Kasumi-1 (cell line): ENCODE measurements around the gene TBX21.
A peak's percentile ranks its signal among the peaks of the same experiment; 100 is the strongest.
"Not testable (repeated sequence)": the region's sequence is repeated elsewhere in the genome, so short reads cannot be mapped to it uniquely, and the experiment has no call there.

Source experiments
- DNase-seq, 2 experiments: peaks; one replicate each; lab custom pipeline; 2025; lab: John Stamatoyannopoulos, UW

TBX21 gene

DNA sequence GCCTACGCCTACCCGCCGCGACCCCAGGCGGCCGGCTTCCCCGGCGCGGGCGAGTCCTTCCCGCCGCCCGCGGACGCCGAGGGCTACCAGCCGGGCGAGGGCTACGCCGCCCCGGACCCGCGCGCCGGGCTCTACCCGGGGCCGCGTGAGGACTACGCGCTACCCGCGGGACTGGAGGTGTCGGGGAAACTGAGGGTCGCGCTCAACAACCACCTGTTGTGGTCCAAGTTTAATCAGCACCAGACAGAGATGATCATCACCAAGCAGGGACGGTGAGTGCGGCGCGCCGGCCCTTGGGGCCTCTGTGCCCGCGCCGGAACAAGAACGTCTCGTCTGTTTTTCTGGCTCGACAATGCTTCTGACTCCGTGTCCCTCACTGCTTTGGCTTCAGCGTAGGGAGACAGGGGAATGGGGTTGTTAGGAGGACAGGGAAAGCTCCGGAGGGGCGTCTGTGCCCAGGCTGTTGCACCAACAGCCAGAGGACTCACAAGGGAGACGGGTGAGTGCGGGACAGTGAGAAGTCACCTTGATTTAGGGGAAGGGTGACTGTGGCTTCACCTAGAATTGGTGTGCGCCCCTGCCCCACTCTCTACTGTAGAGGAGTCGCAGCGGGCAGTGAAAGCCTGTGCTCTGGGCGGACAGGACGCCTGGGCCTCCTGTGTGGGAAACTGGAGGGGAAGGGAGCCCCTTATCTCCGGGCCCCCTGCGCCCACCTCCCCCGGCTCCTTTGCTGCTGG, 806 bp downstream of the TBX21 start:
- no peak for DNase-seq

GRCh38 chr17:47735139-47735464, 2.1 kb downstream of the TBX21 start:
- DNase-seq = no peak

DNA sequence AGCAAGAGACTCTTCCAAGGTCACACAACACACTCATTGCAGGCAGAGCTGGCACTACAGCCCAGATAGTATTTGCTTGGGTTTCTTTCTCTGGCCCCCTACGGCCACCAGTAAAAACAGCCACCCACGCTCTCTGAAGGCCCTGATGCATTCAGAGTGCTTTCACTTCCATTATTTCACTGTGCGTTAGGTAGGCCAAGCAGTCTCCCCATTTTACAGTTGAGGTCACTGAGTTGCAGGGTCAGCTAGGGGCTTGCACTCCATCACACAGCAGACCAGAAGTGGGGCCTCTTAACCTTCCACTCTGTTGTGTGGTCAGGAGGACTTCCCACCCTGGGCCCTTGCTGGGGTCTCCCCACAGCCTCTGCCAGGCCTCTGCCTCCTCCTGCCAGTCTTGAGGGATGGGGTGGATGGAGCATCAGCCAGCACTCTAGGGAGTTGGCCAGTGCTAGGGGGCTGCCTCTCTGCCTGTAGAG, 2.5 kb downstream of the TBX21 start:
- no peak for DNase-seq

- no peak for DNase-seq
Measured at GRCh38 chr17:47736501-47737495, 3.8 kb downstream of the TBX21 start.

- DNase-seq = no peak
Measured at GRCh38 chr17:47738178-47738577, 5.1 kb downstream of the TBX21 start.

DNA sequence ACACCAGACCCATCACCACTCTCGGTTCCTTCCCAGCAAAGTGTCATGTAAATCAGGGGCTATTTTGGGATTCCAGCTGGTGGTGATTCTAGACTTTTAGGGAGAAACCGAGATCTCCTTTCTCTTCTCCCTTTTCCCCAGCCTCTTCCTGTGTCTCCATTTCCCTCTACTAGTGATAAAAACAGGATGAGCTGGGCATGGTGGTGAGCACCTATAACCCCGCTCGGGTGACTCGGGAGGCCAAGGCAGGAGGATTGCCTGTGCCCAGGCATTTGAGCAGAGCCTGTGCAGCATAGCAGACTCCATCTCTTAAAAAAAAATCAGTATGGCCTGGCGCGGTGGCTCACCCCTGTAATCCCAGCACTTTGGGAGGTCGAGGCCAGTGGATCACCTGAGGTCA, 6.1 kb downstream of the TBX21 start:
- DNase-seq = no peak

GRCh38 chr17:47739945-47740344, 6.9 kb downstream of the TBX21 start:
- DNase-seq = not testable (repeated sequence)

- DNase-seq = no peak
Measured at GRCh38 chr17:47741109-47741792, 8.2 kb downstream of the TBX21 start.

DNA sequence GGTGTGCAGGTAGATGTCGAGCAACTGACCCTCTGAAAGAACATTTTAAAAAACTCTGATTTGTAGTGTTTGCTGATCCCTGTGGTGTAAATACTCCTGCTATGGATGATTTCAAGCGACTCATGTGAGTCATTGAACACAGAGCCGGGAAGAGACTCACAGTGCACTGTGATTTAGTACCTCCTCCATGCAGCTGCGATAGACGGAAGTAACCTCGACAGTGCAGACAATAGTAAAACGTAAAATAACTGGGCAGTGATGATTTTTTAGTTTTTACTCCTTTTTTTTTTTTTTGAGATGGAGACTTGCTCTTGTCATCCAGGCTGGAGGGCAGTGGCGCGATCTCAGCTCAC, 8.7 kb downstream of the TBX21 start:
- no peak for DNase-seq

DNA sequence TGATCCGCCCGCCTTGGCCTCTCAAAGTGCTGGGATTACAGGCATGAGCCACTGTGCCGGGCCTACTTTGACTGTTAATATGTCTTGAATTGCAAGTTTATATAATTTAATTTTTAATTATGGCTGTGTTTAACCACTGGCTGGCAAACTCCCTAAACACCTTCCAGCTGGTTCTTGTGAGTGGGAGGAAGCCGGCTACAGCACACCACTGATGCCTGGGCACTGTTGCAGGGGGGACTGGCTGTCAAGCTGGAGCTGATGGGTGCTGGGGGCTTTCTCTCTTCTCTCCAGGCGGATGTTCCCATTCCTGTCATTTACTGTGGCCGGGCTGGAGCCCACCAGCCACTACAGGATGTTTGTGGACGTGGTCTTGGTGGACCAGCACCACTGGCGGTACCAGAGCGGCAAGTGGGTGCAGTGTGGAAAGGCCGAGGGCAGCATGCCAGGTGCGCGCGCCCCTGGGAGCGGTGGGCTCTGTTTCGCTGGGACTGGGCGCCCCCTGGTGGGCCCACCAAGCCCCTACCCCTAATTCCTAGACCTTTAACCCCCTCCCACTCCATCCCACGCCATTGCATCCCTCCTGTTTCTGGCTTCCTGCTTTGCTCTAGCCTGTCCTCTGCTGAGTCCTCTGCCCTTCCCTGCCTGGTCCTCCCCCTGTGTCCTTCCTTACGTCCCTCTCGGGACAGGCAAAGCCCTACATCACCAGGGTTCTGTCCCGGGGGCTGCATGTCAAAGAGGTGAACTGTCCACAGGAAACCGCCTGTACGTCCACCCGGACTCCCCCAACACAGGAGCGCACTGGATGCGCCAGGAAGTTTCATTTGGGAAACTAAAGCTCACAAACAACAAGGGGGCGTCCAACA, 9.5 kb downstream of the TBX21 start:
- peak; percentile 33 to 45 for DNase-seq

DNA sequence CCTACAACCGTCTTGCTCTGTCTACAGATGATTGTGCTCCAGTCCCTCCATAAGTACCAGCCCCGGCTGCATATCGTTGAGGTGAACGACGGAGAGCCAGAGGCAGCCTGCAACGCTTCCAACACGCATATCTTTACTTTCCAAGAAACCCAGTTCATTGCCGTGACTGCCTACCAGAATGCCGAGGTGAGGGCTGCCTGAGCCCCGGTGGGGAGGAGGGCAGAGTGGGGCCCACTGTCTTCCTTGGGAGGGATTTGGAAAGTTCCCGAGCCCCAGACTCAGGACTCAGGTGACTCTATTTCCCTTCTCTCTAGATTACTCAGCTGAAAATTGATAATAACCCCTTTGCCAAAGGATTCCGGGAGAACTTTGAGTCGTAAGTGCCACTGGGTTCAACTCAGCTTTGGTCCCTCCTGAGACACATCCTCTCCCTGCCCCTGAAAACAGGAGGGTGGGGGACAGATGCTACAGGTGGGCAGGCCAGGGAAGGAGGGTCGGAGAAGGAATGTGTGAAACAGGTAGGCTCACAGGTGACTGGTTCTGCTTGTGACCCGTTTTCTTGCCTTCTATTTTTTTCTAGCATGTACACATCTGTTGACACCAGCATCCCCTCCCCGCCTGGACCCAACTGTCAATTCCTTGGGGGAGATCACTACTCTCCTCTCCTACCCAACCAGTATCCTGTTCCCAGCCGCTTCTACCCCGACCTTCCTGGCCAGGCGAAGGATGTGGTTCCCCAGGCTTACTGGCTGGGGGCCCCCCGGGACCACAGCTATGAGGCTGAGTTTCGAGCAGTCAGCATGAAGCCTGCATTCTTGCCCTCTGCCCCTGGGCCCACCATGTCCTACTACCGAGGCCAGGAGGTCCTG, 11.4 kb downstream of the TBX21 start:
- no peak for DNase-seq

- no peak for DNase-seq
Measured at GRCh38 chr17:47745037-47745380, 12.0 kb downstream of the TBX21 start.

GRCh38 chr17:47751471-47751870, 18.4 kb downstream of the TBX21 start:
- DNase-seq = no peak

DNA sequence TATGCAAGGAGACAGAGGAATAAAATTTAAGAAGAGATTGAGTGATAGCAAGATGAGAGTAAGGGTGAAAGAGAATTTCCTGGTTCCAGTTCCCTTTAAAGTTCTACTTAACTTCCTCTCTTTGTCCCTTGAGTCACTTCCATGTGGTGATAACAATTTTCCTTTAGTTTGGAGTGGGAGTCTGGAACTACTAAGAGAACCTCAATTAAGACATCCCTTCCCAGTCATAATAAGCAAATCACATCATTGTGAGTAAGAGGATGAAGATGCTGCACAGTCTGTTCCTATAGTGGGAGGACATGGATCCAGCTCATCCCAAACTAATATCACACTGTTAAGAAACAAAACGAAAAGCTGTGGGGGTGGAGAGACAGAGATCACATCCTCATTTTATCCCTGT, 24.4 kb downstream of the TBX21 start:
- DNase-seq = no peak

- no peak for DNase-seq
Measured at GRCh38 chr17:47760409-47761140, 27.5 kb downstream of the TBX21 start.

DNA sequence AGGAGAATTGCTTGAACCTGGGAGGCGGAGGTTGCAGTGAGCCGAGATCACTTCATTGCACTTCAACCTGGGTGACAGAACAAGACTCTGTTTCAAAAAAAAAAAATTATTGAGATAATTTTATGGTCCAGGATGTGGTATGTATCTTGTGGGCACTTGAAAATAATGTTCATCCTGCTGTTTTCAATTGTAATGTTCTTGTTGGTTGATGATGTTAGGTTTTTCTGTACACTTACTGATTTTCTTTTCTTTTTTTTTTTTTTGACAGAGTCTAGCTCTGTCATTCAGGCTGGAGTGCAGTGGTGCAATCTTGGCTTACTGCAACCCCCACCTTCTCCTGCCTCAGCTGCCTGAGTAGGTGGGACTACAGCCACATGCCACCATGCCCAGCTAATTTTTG, 29.7 kb downstream of the TBX21 start:
- no peak for DNase-seq

- DNase-seq = no peak
Measured at GRCh38 chr17:47763913-47764582, 31.0 kb downstream of the TBX21 start.

DNA sequence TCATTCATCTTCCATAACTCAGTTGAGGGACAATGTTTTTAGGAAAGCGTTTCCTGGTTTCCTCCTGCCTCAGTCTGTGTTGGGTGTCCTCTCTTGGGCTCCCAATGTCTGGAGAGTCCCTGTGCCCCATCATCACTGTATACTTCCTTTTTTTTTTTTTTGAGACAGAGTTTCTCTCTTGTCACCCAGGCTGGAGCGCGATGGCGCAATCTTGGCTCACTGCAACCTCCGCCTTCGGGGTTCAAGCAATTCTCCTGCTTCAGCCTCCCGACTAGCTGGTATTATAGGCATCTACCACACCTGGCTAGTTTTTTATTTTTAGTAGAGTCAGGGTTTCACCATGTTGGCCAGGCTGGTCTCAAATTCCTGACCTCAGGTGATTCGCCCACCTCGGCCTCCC, 40.6 kb downstream of the TBX21 start:
- DNase-seq = not testable (repeated sequence)

- no peak for DNase-seq
Measured at GRCh38 chr17:47774331-47774730, 41.3 kb downstream of the TBX21 start.
